ENCODE measurements around the gene MEDAG.
A peak's percentile ranks its signal among the peaks of the same experiment; 100 is the strongest.

The MEDAG gene

DNA sequence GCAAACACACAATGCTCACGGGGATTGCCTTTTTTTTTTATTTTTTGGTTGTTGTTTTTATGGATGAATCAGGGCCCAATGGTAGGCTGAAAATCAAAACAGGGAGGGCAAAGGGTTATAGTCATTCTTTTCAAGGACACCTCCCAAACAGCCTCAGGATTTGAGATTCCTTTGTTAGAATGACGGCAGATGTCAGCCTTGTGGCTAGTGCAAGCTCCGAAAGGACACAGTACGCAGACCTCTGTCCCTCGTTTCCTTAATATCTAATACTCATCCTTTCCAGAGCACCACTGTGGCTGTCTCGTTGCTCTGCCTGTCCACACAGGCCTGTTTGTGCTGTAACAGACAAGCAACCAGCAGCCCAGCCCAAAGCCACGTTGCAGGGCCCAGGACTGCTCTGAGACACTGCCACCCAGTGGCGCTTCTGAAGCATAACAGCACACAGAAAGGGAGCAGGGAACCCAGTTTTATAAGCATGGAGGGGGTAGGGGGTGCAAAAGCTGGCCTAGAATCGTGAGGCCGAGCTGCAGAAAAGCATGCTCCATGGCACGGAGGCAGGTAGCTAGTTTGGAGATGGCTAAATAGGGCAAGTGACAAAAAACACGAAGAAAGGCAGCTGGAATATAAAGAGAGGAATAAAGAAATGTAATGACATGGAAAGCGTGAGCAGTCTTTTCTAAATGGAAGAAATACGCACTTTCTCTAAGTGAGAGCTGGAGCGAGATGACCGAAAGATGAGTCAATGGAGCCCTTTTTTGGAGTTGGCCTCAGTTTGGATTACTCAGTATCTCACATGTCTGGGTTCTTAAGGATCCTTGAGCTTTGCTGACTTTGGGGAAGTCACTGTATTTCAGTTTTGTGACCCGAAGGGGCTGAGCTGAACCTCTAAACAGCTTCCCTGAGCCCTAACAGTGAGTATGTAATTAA lies 40.7 kb upstream of the MEDAG start:
- H3K9me3 ChIP-seq (ENCODE audit: control insufficient read depth, low read length): no peaks in the 10 kb centered on the region
- no peak overlapping the region for H3K4me3 ChIP-seq (ENCODE audit: extremely low read depth, insufficient read depth, low read length, poor library complexity, severe bottlenecking)
- WGBS, 2 experiments (ENCODE audit: insufficient coverage in 2 of 2): 28 to 31% methylated on average over 14 to 16 of the region's 17 CpGs
- H3K4me1 ChIP-seq (ENCODE audit: control insufficient read depth, insufficient read depth, low read length, poor library complexity, severe bottlenecking): peaks cover 65% of the 10 kb centered on the region
- H3K36me3 ChIP-seq (ENCODE audit: control insufficient read depth, insufficient read depth, low read length): no peaks in the 10 kb centered on the region
- H3K27ac ChIP-seq (ENCODE audit: low read depth, low read length, severe bottlenecking): peak overlapping the region; percentile 99

DNA sequence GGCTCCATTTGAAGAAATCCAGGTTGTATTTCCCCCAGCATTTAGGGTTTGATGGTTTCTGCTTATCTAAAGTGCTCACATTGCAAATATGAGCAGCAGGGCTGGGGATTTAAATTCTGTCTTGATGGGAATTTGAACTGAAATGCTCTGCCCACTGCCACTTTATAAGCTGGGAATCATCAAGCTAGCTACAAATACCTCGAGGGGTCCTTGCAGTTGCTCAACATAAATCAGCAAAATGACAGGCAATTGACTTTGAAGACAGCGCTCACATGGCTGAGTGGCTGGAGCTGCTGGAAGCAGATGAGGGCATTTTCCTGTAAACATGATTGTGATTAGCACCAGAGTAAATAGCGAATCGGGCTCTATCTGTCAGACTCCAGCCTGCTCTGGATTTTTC lies 39.4 kb upstream of the MEDAG start:
- Histone ChIP-seq H3K9me3 (ENCODE audit: control insufficient read depth, low read length) (no peaks in the 10 kb centered on the region), H3K27ac (ENCODE audit: low read depth, low read length, severe bottlenecking) (peak overlapping the region; percentile 99), H3K4me1 (ENCODE audit: control insufficient read depth, insufficient read depth, low read length, poor library complexity, severe bottlenecking) (peaks cover 75% of the 10 kb centered on the region), H3K36me3 (ENCODE audit: control insufficient read depth, insufficient read depth, low read length) (no peaks in the 10 kb centered on the region), H3K4me3 (ENCODE audit: extremely low read depth, insufficient read depth, low read length, poor library complexity, severe bottlenecking) (no peak overlapping the region)
- WGBS, 2 experiments (ENCODE audit: insufficient coverage in 2 of 2): 67 to 75% methylated on average over 4 of the region's 4 CpGs

- 86 to 94% methylated on average over 2 to 3 of the region's 3 CpGs for WGBS, 2 experiments (ENCODE audit: insufficient coverage in 2 of 2)
- Histone ChIP-seq H3K4me1 (ENCODE audit: control insufficient read depth, insufficient read depth, low read length, poor library complexity, severe bottlenecking) (peaks cover 80% of the 10 kb centered on the region), H3K27ac (ENCODE audit: low read depth, low read length, severe bottlenecking) (peak overlapping the region; percentile 45)
Measured at GRCh38 chr13:30867089-30867669, 38.9 kb upstream of the MEDAG start.

DNA sequence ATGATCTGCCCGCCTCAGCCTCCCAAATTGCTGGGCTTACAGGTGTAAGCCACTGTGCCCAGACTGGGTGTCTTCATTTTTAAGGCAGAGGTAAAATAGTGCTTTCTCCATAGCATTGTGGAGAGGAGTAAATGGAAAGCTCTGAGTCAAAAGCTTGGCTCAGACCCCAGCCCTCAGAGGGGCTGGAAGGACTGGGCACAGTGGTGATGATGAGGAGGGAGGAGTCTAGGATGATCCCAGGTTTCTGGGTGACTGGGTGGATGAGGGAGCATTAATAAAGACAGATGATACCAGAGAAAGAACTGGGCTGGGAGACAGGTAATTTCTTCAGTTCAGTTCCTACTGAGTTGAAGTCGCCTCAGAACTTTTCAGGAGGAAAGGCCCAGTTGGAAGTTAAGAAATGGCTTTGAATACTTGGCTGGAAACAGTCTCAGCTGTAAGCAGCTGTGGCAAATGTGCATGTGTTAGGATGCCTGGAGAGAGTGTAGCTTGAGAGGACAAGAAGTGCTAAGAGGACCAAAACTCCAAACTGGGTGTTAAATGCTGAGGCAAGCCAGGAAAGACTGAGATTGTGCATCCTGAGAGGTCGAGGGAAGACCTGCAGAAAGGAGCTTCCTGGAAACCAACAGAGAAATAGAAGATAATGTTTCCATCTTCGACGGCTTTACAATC lies 37.1 kb upstream of the MEDAG start:
- Histone ChIP-seq H3K4me3 (ENCODE audit: extremely low read depth, insufficient read depth, low read length, poor library complexity, severe bottlenecking) (no peak overlapping the region), H3K4me1 (ENCODE audit: control insufficient read depth, insufficient read depth, low read length, poor library complexity, severe bottlenecking) (peaks cover 77% of the 10 kb centered on the region), H3K27ac (ENCODE audit: low read depth, low read length, severe bottlenecking) (peak overlapping the region; percentile 95), H3K9me3 (ENCODE audit: control insufficient read depth, low read length) (no peaks in the 10 kb centered on the region), H3K36me3 (ENCODE audit: control insufficient read depth, insufficient read depth, low read length) (no peaks in the 10 kb centered on the region)
- 80 to 90% methylated on average over 3 of the region's 5 CpGs for WGBS, 2 experiments (ENCODE audit: insufficient coverage in 2 of 2)

More at GRCh38 chr13:30867089-30867669, 38.9 kb upstream of the MEDAG start:
- Histone ChIP-seq H3K36me3 (ENCODE audit: control insufficient read depth, insufficient read depth, low read length) (no peaks in the 10 kb centered on the region), H3K9me3 (ENCODE audit: control insufficient read depth, low read length) (no peaks in the 10 kb centered on the region), H3K4me3 (ENCODE audit: extremely low read depth, insufficient read depth, low read length, poor library complexity, severe bottlenecking) (no peak overlapping the region)

DNA sequence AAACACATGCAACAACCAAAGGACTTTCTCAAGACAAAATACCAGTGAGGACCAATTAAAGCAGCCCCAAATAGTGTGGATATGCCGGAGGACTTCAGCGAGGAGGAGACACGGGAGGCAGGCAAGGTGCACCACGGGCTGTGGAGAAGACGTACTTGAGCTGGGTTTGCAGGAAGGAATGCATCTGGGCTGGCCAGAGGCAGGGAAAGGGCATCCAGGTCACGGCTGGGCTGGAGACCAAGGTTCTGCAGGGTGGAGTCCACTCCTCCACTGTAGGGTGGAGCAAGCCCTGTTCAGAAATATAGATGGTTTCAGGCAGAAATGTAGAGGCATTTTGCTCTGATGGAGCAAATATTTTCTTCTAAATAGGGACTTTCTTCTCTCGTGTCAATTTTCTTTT lies 36.6 kb upstream of the MEDAG start:
- H3K27ac ChIP-seq (ENCODE audit: low read depth, low read length, severe bottlenecking): peak overlapping the region; percentile 95

GRCh38 chr13:30870049-30870884 lies 35.8 kb upstream of the MEDAG start:
- WGBS, 2 experiments (ENCODE audit: insufficient coverage in 2 of 2): 62 to 72% methylated on average over 8 to 9 of the region's 9 CpGs
- peak overlapping the region; percentile 95 for H3K27ac ChIP-seq (ENCODE audit: low read depth, low read length, severe bottlenecking)
- peaks cover 82% of the 10 kb centered on the region for H3K4me1 ChIP-seq (ENCODE audit: control insufficient read depth, insufficient read depth, low read length, poor library complexity, severe bottlenecking)

More for the DNA sequence above, 36.6 kb upstream of the MEDAG start:
- 87 to 94% methylated on average over 7 of the region's 7 CpGs for WGBS, 2 experiments (ENCODE audit: insufficient coverage in 2 of 2)
- H3K36me3 ChIP-seq (ENCODE audit: control insufficient read depth, insufficient read depth, low read length): no peaks in the 10 kb centered on the region
- H3K4me1 ChIP-seq (ENCODE audit: control insufficient read depth, insufficient read depth, low read length, poor library complexity, severe bottlenecking): peaks cover 77% of the 10 kb centered on the region
- no peaks in the 10 kb centered on the region for H3K9me3 ChIP-seq (ENCODE audit: control insufficient read depth, low read length)
- no peak overlapping the region for H3K4me3 ChIP-seq (ENCODE audit: extremely low read depth, insufficient read depth, low read length, poor library complexity, severe bottlenecking)

DNA sequence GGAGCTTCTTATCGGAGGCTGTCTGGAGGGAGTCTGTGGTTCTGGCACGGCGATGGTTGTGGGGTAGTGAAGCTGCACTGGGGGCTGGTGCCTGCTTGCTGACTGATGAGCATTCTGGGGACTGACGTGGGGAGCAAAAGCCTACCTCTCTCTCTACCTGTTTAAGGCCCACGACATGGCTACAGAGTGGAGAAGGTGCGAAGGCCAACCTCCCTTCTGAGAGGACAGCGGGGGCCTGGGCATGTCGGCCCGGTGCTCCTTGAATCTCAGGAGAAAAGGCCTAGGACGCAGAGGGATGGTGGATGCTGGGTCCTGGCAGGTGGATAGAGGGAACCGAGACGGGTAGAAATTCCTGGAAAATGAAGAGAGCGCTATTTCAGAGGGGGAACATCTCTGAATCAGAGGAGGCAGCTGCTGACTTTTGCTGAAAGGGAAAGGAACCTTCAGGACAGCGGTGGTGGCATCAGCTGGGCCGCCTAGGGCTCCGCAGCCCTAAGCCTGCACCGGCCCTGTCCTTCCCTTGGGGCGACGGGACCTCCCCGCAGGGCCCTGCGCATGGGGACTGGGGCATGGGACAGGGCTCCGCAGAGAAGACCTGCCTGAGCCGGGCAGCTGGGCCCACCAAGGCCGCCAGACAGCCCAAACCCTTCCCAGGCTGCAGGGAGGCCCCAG lies 35.0 kb upstream of the MEDAG start:
- H3K27ac ChIP-seq (ENCODE audit: low read depth, low read length, severe bottlenecking): peak overlapping the region; percentile 74
- H3K4me1 ChIP-seq (ENCODE audit: control insufficient read depth, insufficient read depth, low read length, poor library complexity, severe bottlenecking): peaks cover 74% of the 10 kb centered on the region
- no peaks in the 10 kb centered on the region for H3K9me3 ChIP-seq (ENCODE audit: control insufficient read depth, low read length)
- no peak overlapping the region for H3K4me3 ChIP-seq (ENCODE audit: extremely low read depth, insufficient read depth, low read length, poor library complexity, severe bottlenecking)
- WGBS, 2 experiments (ENCODE audit: insufficient coverage in 2 of 2): 91 to 96% methylated on average over 20 to 21 of the region's 24 CpGs
- no peaks in the 10 kb centered on the region for H3K36me3 ChIP-seq (ENCODE audit: control insufficient read depth, insufficient read depth, low read length)

More at GRCh38 chr13:30870049-30870884, 35.8 kb upstream of the MEDAG start:
- Histone ChIP-seq H3K36me3 (ENCODE audit: control insufficient read depth, insufficient read depth, low read length) (no peaks in the 10 kb centered on the region), H3K4me3 (ENCODE audit: extremely low read depth, insufficient read depth, low read length, poor library complexity, severe bottlenecking) (no peak overlapping the region), H3K9me3 (ENCODE audit: control insufficient read depth, low read length) (no peaks in the 10 kb centered on the region)

DNA sequence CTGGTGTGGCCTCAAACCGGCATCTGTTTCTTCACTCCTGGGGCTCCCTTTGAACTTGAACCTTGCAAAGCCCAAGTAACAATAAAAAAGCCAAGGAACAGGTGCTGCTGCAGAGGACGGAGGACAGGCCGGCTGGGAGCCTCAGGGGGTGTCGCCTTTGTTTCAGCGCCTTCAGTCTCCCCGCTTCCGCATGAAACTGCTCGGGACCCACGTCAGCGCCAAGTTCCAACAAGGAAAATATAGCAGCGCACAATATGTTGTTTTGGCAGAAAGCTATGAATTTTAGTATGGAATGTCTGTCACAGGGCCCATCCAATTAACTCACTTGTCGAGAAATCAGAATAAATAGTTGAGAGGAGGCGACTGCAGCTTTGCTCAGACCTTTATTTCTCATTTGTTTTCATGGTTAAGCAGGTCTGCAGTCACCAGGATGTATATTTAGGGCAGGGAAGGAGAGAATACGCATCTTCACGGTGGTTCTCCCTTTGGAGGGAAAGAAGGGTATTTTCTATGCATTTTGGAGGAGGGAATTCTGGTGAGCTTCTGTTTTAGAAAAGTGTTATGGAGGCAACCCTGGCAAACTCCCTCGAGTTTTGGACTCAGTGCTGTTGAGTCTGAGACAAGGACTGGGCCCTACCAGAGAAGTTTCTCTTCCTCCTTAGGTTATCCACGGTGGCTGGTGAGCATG lies 34.3 kb upstream of the MEDAG start:
- WGBS, 2 experiments (ENCODE audit: insufficient coverage in 2 of 2): 89 to 93% methylated on average over 15 to 16 of the region's 17 CpGs
- no peaks in the 10 kb centered on the region for H3K36me3 ChIP-seq (ENCODE audit: control insufficient read depth, insufficient read depth, low read length)
- H3K4me3 ChIP-seq (ENCODE audit: extremely low read depth, insufficient read depth, low read length, poor library complexity, severe bottlenecking): no peak overlapping the region
- no peaks in the 10 kb centered on the region for H3K9me3 ChIP-seq (ENCODE audit: control insufficient read depth, low read length)
- peak overlapping the region; percentile 98 for H3K27ac ChIP-seq (ENCODE audit: low read depth, low read length, severe bottlenecking)
- peaks cover 68% of the 10 kb centered on the region for H3K4me1 ChIP-seq (ENCODE audit: control insufficient read depth, insufficient read depth, low read length, poor library complexity, severe bottlenecking)

DNA sequence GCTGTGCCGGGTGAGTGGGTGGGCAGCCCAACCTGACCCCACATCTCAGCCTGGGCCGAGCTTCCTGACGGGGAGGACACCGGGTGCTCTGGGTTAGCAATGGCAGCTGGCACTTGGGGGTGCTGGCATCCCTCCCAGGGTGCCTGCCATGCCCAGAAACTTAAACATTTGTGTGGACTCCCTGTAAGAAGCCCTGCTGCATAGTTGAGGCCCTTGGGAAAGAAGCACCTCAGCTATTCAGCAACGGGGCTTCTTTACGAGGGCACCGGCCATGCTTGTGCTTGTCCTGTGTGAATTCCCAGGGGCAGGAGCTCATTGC lies 33.8 kb upstream of the MEDAG start:
- no peak overlapping the region for H3K4me3 ChIP-seq (ENCODE audit: extremely low read depth, insufficient read depth, low read length, poor library complexity, severe bottlenecking)
- H3K4me1 ChIP-seq (ENCODE audit: control insufficient read depth, insufficient read depth, low read length, poor library complexity, severe bottlenecking): peaks cover 63% of the 10 kb centered on the region
- H3K27ac ChIP-seq (ENCODE audit: low read depth, low read length, severe bottlenecking): peak overlapping the region; percentile 98
- H3K36me3 ChIP-seq (ENCODE audit: control insufficient read depth, insufficient read depth, low read length): no peaks in the 10 kb centered on the region
- H3K9me3 ChIP-seq (ENCODE audit: control insufficient read depth, low read length): no peaks in the 10 kb centered on the region
- 78 to 93% methylated on average over 6 to 7 of the region's 7 CpGs for WGBS, 2 experiments (ENCODE audit: insufficient coverage in 2 of 2)

All from mesodermal cell (in vitro differentiated cells).